ENCODE results near the gene RXRA.

DNA sequence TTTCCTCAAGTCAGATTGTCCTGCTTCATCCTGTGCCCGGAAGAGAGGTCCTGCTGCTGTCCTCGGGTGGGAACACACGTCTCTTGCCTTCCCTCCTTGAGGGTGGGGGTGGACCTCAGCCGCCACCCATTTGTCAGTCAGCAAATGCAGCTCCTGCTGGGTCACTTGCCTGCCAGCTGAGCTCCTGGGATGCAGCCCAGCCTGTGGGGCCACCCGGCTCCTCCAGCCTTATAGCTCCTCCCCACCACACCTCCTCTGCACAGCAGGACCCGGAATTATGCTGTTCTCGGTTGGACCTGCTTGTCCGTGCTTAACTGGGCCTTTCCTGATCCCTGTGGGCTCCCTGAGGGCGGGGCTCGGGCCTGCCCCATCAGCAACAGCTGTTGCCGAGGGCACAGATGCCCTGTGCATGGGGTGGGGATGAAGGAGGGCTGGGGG, 52.7 kb downstream of the RXRA start:
- no peak for TF ChIP-seq ARNT (IDR thresholded peaks at IDR 0.05)
- no peak for TF ChIP-seq SP1 (IDR thresholded peaks at IDR 0.05)
- TF ChIP-seq FOXM1 (IDR thresholded peaks at IDR 0.05; ENCODE audit: borderline replicate concordance) = no peak
- no peak for TF ChIP-seq NFRKB (IDR thresholded peaks at IDR 0.05)
- TF ChIP-seq TARDBP (IDR thresholded peaks at IDR 0.05) = no peak
- no peak for TF ChIP-seq FOXK2 (IDR thresholded peaks at IDR 0.05)
- TF ChIP-seq FOXA1 (IDR thresholded peaks at IDR 0.05) = no peak
- TF ChIP-seq BHLHE40 (IDR thresholded peaks at IDR 0.05; ENCODE audit: borderline replicate concordance) = no peak
- TF ChIP-seq L3MBTL2 (conservative IDR thresholded peaks at IDR 0.05) = no peak
- TF ChIP-seq CTBP1 (IDR thresholded peaks at IDR 0.05; ENCODE audit: borderline replicate concordance) = no peak
- TF ChIP-seq ELF4 (IDR thresholded peaks at IDR 0.05) = no peak
- no peak for TF ChIP-seq SUZ12 (IDR thresholded peaks at IDR 0.05)
- no peak for TF ChIP-seq ZNF384 (IDR thresholded peaks at IDR 0.05)
